AG04450 (cell line): ENCODE data around the gene TESK2. TPM values are rescaled to one million over a fixed set of nuclear protein-coding genes. Genes with fewer than 3 reads are reported as not detected.
"Not testable (repeated sequence)": the region's sequence is repeated elsewhere in the genome, so short reads cannot be mapped to it uniquely, and the experiment has no call there.

ENCODE experiments used
- CTCF ChIA-PET: fragments of 300-600, 350-600 bp; formaldehyde crosslinking; extraction: SDS; loops from one replicate; lab custom pipeline; 2022; ENCODE audit warnings: antibody characterized with exemption, inconsistent platforms; lab: Charles Lee
- POLR2A ChIA-PET: fragments of 350-600 bp; formaldehyde crosslinking; extraction: SDS; loops from one replicate; lab custom pipeline; 2021; ENCODE audit warnings: antibody characterized with exemption, inconsistent platforms; lab: Yijun Ruan, JAX
- DNase-seq: peaks from one replicate; pipeline ENCODE4 v3.0.0-alpha.2; 2011; ENCODE audit warnings: low read depth, low spot score
- H3K27ac ChIP-seq: one replicate; pipeline ENCODE4 v1.5.1; 2012; ENCODE audit warnings: low read depth, low read length, control low read depth
- H3K27me3 ChIP-seq: one replicate; pipeline ENCODE4 v1.6.0; 2012; ENCODE audit warnings: low read length; ENCODE audit not compliant: control insufficient read depth, insufficient read depth
- H3K4me3 ChIP-seq: 2 replicates; pipeline ENCODE4 v1.5.1; 2011; ENCODE audit warnings: mild to moderate bottlenecking, low read depth, low read length, control low read depth
- H3K9me3 ChIP-seq: 2 replicates; pipeline ENCODE4 v1.5.1; 2012; ENCODE audit warnings: low read length; ENCODE audit not compliant: control insufficient read depth, insufficient read depth
- polyA plus RNA-seq: library from polyadenylated mRNA; depleted of rRNA; stranded (reverse); fragments of >200 nt; gene quantifications from 2 replicates; pipeline ENCODE4 v1.2.3, GENCODE V29; 2011
- TF ChIP-seq, protein P1 (sequence below): IDR thresholded peaks from 2 replicates; pipeline ENCODE4 v1.5.1; 2011; ENCODE audit warnings: low read depth, low read length, control low read depth, inconsistent platforms

Gene TESK2
- polyA plus RNA-seq, 1 experiment = 2.6 TPM

DNA sequence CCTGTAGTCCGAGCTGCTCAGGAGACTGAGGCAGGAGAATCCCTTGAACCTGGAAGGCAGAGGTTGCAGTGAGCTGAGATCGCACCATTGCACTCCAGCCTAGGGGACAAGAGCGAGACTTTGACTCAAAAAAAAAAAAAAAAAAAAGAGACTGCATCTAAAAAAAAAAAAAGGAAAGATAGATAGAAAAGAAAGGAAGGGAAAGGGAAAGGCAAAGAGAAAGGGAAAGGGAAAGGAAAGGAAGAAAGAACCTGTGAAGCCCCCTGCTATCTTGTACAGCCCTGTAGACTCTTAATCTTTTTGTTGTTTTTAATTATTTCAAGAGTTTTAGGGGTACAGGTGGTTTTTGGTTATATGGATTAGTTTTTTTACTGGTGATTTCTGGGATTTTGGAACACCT, 104.7 kb downstream of the TESK2 start:
- Histone ChIP-seq H3K4me3 (no peak overlapping the region), H3K27ac (no peak overlapping the region), H3K27me3 (peaks cover 5% of the 10 kb centered on the region), H3K9me3 (no peaks in the 10 kb centered on the region)
- no peak for DNase-seq
- ChIA-PET POLR2A (no interaction called here), CTCF (no interaction called here)
- TF ChIP-seq, protein P1, sequence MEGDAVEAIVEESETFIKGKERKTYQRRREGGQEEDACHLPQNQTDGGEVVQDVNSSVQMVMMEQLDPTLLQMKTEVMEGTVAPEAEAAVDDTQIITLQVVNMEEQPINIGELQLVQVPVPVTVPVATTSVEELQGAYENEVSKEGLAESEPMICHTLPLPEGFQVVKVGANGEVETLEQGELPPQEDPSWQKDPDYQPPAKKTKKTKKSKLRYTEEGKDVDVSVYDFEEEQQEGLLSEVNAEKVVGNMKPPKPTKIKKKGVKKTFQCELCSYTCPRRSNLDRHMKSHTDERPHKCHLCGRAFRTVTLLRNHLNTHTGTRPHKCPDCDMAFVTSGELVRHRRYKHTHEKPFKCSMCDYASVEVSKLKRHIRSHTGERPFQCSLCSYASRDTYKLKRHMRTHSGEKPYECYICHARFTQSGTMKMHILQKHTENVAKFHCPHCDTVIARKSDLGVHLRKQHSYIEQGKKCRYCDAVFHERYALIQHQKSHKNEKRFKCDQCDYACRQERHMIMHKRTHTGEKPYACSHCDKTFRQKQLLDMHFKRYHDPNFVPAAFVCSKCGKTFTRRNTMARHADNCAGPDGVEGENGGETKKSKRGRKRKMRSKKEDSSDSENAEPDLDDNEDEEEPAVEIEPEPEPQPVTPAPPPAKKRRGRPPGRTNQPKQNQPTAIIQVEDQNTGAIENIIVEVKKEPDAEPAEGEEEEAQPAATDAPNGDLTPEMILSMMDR = no peak

- ChIA-PET CTCF (no interaction called here), POLR2A (no interaction called here)
- H3K9me3 ChIP-seq = no peaks in the 10 kb centered on the region
- H3K27me3 ChIP-seq = peaks cover 5% of the 10 kb centered on the region
- DNase-seq = no peak
- H3K4me3 ChIP-seq = no peak overlapping the region
- H3K27ac ChIP-seq = no peak overlapping the region
- TF ChIP-seq, protein P1 = no peak
Observed at GRCh38 chr1:45385302-45385701, 105.7 kb downstream of the TESK2 start.

- POLR2A ChIA-PET = not testable (repeated sequence)
Observed at GRCh38 chr1:45384213-45384612, 106.8 kb downstream of the TESK2 start.

DNA sequence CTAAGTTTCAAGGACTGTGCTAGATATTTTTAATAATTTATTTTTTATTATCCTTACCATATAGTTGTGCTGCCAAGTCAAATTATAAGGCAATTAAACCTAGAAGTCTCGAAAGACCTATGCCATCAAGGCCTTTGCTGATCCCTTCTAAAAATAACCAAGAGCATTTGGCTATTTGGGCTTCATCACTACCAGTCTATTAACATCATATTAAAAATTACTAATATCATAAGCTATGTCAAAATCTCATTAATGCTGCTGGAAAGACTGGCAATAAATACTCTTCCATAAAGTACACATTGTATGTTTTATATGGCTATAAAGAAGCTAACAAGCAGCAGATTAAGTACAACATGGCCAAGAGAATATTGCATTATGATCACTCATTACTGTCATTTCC, 107.8 kb downstream of the TESK2 start:
- Histone ChIP-seq H3K27me3 (peaks cover 5% of the 10 kb centered on the region), H3K4me3 (no peak overlapping the region), H3K9me3 (no peaks in the 10 kb centered on the region), H3K27ac (no peak overlapping the region)
- ChIA-PET POLR2A (no interaction called here), CTCF (no interaction called here)
- TF ChIP-seq, protein P1 = no peak
- no peak for DNase-seq

More at GRCh38 chr1:45384213-45384612, 106.8 kb downstream of the TESK2 start:
- not testable (repeated sequence) for DNase-seq, H3K4me3 ChIP-seq, H3K9me3 ChIP-seq, H3K27me3 ChIP-seq, H3K27ac ChIP-seq
- CTCF ChIA-PET = interaction anchor here (0.6 to 1.0 kb wide), 2 partner anchors 26 to 61 kb away, joined by 3 read pairs; no protein-coding TSS in a partner anchor

DNA sequence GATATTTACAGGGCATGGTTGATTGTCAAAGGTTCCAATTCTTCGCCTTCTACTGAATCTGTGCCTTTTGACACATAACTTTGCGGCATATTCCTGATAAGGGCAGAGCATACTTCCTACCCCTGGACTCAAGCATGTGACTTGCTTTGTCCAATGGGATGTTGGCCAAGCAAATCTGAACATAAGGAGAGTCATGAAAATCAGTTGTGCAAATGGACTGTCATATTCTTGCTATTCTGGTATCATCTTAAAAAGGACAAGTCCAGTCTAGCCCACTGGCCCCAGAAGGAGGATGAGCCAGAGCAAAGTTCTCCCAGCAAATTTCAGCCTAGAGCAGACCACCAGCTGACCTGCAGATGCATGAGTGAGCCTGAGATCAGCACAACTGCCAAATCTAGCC, 109.7 kb downstream of the TESK2 start:
- Histone ChIP-seq H3K27ac (no peak overlapping the region), H3K4me3 (no peak overlapping the region), H3K9me3 (no peaks in the 10 kb centered on the region), H3K27me3 (peaks cover 5% of the 10 kb centered on the region)
- ChIA-PET POLR2A (no interaction called here), CTCF (interaction anchor here (0.6 kb wide), 1 partner anchor 417 kb away, joined by 7 read pairs; no protein-coding TSS in a partner anchor)
- DNase-seq = no peak
- TF ChIP-seq, protein P1 = no peak
